ENCODE data around the gene CPSF7.

CPSF7 gene

GRCh38 chr11:61429691-61430582 is at the start of gene CPSF7, which contains the start of gene SDHAF2:
Gene CPSF7, minus strand, starts transcription at chr11:61429975. Its CDS starts 740 bp downstream, at chr11:61429235.
Gene SDHAF2, plus strand, starts transcription at chr11:61430124. Its CDS starts 23 bp downstream, at chr11:61430147.
- H3K36me3 Mint-ChIP-seq (ENCODE audit: low read depth), result peaks cover 39% of the 10 kb centered on the region
- H3K4me3 Mint-ChIP-seq, result peak within 1 kb of the TSS; percentile 94 to 100 (median 97)
- no peaks in the 10 kb centered on the region for H3K9me3 Mint-ChIP-seq
- H3K4me1 Mint-ChIP-seq, result peaks cover 14% of the 10 kb centered on the region
- TF ChIP-seq CTCF (IDR thresholded peaks at IDR 0.05; ENCODE audit: unreplicated experiment in 3 of 3), result no peak
- H3K27ac Mint-ChIP-seq, result peak within 1 kb of the TSS; percentile 96 to 98 (median 98)
- no peaks in the 10 kb centered on the region for H3K27me3 Mint-ChIP-seq (ENCODE audit: low read depth)

GRCh38 chr11:61477727-61478148 is 48.0 kb upstream of the CPSF7 start:
- peak; percentile 90 to 96 (median 92) for TF ChIP-seq CTCF (IDR thresholded peaks at IDR 0.05; ENCODE audit: unreplicated experiment in 3 of 3)
- no peak overlapping the region for H3K27ac Mint-ChIP-seq
- peaks cover 23% of the 10 kb centered on the region for H3K4me1 Mint-ChIP-seq
- no peak overlapping the region for H3K4me3 Mint-ChIP-seq
- no peaks in the 10 kb centered on the region for H3K9me3 Mint-ChIP-seq
- peaks cover 13% of the 10 kb centered on the region for H3K36me3 Mint-ChIP-seq (ENCODE audit: low read depth)
- no peaks in the 10 kb centered on the region for H3K27me3 Mint-ChIP-seq (ENCODE audit: low read depth)

- Mint-ChIP-seq H3K4me1 (peaks cover 25% of the 10 kb centered on the region), H3K9me3 (no peaks in the 10 kb centered on the region), H3K36me3 (ENCODE audit: low read depth) (peaks cover 14% of the 10 kb centered on the region), H3K27ac (no peak overlapping the region), H3K27me3 (ENCODE audit: low read depth) (no peaks in the 10 kb centered on the region), H3K4me3 (no peak overlapping the region)
- TF ChIP-seq CTCF (IDR thresholded peaks at IDR 0.05; ENCODE audit: unreplicated experiment in 3 of 3), result no peak
These were observed 47.4 kb upstream of the CPSF7 start for GRCh38 chr11:61477126-61477525.

- Mint-ChIP-seq H3K4me1 (peaks cover 22% of the 10 kb centered on the region), H3K9me3 (no peaks in the 10 kb centered on the region), H3K27me3 (ENCODE audit: low read depth) (no peaks in the 10 kb centered on the region), H3K36me3 (ENCODE audit: low read depth) (peaks cover 14% of the 10 kb centered on the region), H3K4me3 (no peak overlapping the region), H3K27ac (no peak overlapping the region)
- no peak for TF ChIP-seq CTCF (IDR thresholded peaks at IDR 0.05; ENCODE audit: unreplicated experiment in 3 of 3)
These were observed 46.6 kb upstream of the CPSF7 start for GRCh38 chr11:61476371-61476770.

- no peak for TF ChIP-seq CTCF (IDR thresholded peaks at IDR 0.05; ENCODE audit: unreplicated experiment in 3 of 3)
- no peak overlapping the region for H3K4me3 Mint-ChIP-seq
- no peak overlapping the region for H3K27ac Mint-ChIP-seq
- peaks cover 12% of the 10 kb centered on the region for H3K4me1 Mint-ChIP-seq
- H3K36me3 Mint-ChIP-seq (ENCODE audit: low read depth), result peaks cover 22% of the 10 kb centered on the region
- H3K27me3 Mint-ChIP-seq (ENCODE audit: low read depth), result no peaks in the 10 kb centered on the region
- H3K9me3 Mint-ChIP-seq, result no peaks in the 10 kb centered on the region
These were observed 45.7 kb upstream of the CPSF7 start for GRCh38 chr11:61475433-61475832.
